Activated CD8-positive, alpha-beta memory T cell treated with anti-CD3 and anti-CD28 coated beads for 4 hours (primary cell): ENCODE results near the gene GTF2A2.
"Not testable (repeated sequence)": the region's sequence is repeated elsewhere in the genome, so short reads cannot be mapped to it uniquely, and the experiment has no call there.

Experiments
- DNase-seq, 2 donors: peaks; one replicate each; pipeline ENCODE4 v3.0.0-alpha.2; 2020; ENCODE audit warnings: low read depth in 2 of 2

Gene GTF2A2

GRCh38 chr15:59656897-59657634 lies at the start of gene GTF2A2:
Gene GTF2A2 (minus strand): TSS chr15:59657515. CDS start chr15:59652277, 5,238 bp downstream.
- DNase-seq, result peak; percentile 84 to 87

- no peak for DNase-seq
Observed at GRCh38 chr15:59703979-59704796, 46.9 kb upstream of the GTF2A2 start.

GRCh38 chr15:59702351-59702750 lies 45.0 kb upstream of the GTF2A2 start:
- no peak for DNase-seq

DNA sequence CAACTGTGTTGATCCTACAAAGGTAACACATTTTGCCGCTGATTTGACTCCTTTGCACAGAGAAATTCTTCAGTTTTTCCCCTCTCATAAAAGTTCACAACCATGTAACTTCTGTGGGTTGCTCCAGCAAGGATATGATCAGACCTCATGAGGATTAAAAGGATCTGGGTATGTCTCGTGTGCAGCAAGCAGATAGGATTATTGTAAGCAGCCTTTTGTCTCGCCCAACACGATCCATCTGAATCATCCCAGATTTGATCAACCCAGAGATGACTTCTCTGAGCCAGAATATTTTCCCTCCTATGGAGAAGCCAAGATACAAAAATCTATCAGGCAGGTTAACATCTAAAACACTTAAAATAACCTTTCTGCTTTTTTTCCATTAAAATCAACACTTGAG lies 44.6 kb upstream of the GTF2A2 start:
- DNase-seq, result no peak

DNA sequence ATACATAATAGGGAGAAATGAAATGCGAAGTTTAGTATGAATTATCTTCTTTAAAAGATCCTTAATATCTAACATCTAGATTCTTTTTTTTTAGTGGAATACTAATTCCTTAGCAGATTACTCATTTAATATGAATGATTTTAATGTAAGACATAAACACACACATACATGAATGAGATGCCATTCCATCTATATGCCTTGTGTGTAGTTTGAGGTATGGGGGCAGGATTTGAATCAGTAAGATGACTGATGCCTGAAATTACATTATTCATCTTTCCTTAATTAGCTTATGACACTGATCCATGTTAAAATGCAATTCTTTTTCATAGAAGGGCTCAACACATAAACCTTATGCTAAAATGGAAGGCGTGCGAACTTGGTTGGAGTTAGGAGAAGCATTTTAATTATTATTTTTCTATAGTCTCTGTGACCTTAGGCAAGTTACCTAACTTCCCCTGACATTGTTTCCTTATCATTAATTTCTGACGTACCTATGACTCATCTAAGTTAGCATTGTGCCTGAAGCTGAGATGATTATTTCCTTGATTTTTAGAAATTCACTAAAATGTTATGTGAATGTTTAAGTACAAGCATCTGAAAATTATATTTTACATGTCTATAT lies 42.6 kb upstream of the GTF2A2 start:
- no peak for DNase-seq

- DNase-seq, result not testable (repeated sequence)
Observed at GRCh38 chr15:59698065-59698464, 40.8 kb upstream of the GTF2A2 start.

GRCh38 chr15:59696332-59696731 lies 39.0 kb upstream of the GTF2A2 start:
- DNase-seq, result no peak

DNA sequence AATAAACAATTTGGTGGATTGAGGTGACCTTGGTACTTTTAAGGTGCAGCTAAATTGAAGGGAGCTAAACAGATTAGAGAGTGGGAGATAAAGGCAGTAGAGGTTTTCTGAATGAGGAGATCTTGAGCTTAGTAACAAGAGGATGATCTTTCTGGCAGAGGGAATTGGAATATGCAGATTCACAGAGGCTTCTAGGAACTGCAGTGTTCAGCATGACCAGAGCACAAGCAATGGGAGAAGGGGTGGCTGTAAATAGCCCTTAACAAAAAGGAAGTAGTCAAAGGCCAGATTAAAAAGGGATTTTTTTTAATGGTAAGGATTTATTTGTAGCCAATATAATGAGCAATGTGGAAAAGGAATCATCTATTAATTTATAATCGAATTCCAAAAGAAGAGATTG lies 37.5 kb upstream of the GTF2A2 start:
- no peak for DNase-seq

- DNase-seq, result peak in 1 of 2 donors; percentile 4
Observed at GRCh38 chr15:59691194-59691805, 34.0 kb upstream of the GTF2A2 start.

DNA sequence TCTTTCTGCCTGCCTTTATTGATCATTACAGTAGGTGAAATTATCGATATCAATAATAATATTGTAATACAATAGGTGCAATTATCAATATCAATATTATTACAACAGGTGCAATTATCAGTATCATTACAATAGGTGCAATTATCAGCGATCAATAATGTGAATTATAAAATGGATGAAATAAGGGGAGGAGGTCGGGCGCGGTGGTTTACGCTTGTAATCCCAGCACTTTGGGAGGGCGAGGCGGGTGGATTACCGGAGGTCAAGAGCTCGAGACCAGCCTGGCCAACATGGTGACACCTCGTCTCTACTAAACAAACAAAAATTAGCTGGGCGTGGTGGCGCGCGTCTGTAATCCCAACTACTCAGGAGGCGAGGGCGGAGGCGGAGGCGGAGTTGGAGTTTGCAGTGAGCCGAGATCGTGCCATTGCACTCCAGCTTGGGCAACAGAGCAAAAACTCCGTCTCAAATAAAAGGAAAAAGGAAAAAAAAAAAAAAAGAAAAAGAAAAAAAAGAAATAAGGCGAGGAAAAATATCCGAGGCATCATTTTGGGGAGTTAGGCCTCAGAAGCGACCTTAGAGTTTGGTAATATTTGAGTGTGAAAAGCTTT lies 32.4 kb upstream of the GTF2A2 start:
- peak; percentile 1 to 34 for DNase-seq

- peak; percentile 98 for DNase-seq
Observed at GRCh38 chr15:59688782-59689625, 31.7 kb upstream of the GTF2A2 start, which contains the start of gene BNIP2. Gene BNIP2 (minus strand): TSS chr15:59689320. CDS start chr15:59682457, 6,863 bp downstream.

GRCh38 chr15:59688423-59688781 lies 31.1 kb upstream of the GTF2A2 start:
- DNase-seq, result no peak

GRCh38 chr15:59687836-59688235 lies 30.5 kb upstream of the GTF2A2 start:
- no peak for DNase-seq

GRCh38 chr15:59686389-59686788 lies 29.1 kb upstream of the GTF2A2 start:
- DNase-seq, result no peak

- DNase-seq, result no peak
Observed at GRCh38 chr15:59685737-59686297, 28.5 kb upstream of the GTF2A2 start.

- DNase-seq, result no peak
Observed at GRCh38 chr15:59680870-59681269, 23.6 kb upstream of the GTF2A2 start.

GRCh38 chr15:59680346-59680745 lies 23.0 kb upstream of the GTF2A2 start:
- DNase-seq, result no peak

DNA sequence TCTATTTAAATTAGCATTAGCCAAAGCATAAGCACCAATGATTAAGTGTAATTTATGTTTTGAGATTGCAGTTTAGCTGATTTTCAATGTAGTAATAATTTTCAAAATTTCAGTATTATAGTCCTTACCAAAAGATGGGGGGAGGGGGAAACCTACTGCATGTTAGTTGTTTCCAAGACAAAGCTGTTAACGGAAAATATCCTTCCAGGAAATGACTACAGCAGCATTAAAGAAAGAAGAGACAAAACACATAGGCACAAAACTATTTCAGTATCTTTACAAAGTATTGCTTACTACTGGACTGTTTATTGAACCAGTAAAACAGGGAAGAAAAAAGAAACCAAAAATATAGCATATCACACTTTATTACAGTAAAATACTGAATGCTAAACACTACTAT lies 21.3 kb upstream of the GTF2A2 start:
- no peak for DNase-seq

- DNase-seq, result no peak
Observed at GRCh38 chr15:59678172-59678571, 20.9 kb upstream of the GTF2A2 start.

DNA sequence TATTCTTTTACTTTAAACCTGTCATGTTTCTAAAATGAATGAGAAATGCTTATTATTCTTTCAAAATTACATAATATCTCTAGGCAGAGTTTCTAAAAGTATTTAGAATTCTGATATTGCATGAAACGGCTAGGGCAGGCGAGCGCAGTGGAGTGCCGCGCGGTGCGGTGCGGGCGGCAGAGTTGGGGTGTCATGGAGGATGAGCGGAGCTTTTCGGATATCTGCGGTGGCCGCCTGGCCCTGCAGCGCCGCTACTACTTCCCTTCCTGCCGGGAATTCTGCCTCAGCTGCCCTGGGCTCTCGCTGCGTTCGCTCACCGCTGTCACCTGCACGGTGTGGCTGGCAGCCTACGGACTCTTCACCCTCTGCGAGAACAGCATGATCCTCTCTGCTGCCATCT lies 19.2 kb upstream of the GTF2A2 start:
- no peak for DNase-seq
